IMR-90 (cell line): ENCODE measurements around the gene SLC7A6. TPM values are rescaled to one million over a fixed set of nuclear protein-coding genes. Genes with fewer than 3 reads are reported as not detected.

Experiments
- ATAC-seq: fragments of 200-7000 bp; cut with Tn5 transposase; 2 replicates; pipeline ENCODE4 v1.9.1; 2020; ENCODE audit warnings: low read depth, mild to moderate bottlenecking, moderate library complexity
- BruUV-seq: library from RNA; stranded (reverse); fragments of 400-500 nt; replicated peaks from 2 replicates; lab custom pipeline; 2021; lab: Mats Ljungman, UMichigan
- CTCF ChIA-PET: fragments of 300-600 bp; formaldehyde crosslinking; extraction: SDS; loops from one replicate; lab custom pipeline; 2021; ENCODE audit warnings: antibody characterized with exemption; lab: Yijun Ruan, JAX
- POLR2A ChIA-PET: fragments of 300-600 bp; sonication (Branson Sonifier 250); formaldehyde crosslinking; loops from one replicate; lab custom pipeline; 2022; ENCODE audit warnings: antibody characterized with exemption; ENCODE audit not compliant: unreplicated experiment; lab: Charles Lee
- DNase-seq: peaks from one replicate; pipeline ENCODE4 v3.0.0; 2013
- H2AFZ ChIP-seq: replicated peaks from 2 replicates; pipeline ENCODE3; 2013; ENCODE audit warnings: low read length, mild to moderate bottlenecking; ENCODE audit not compliant: poor library complexity
- H2AK5ac ChIP-seq: 2 replicates; pipeline ENCODE4 v1.6.1; 2013; ENCODE audit warnings: low read depth, low read length, inconsistent platforms
- H2AK9ac ChIP-seq: replicated peaks from 2 replicates; pipeline ENCODE3; 2013; ENCODE audit warnings: mild to moderate bottlenecking, low read depth, low read length, moderate library complexity; ENCODE audit not compliant: poor library complexity
- H2BK120ac ChIP-seq: 2 replicates; pipeline ENCODE4 v1.6.1; 2013; ENCODE audit warnings: low read depth, low read length, inconsistent platforms
- H2BK15ac ChIP-seq: 3 replicates; pipeline ENCODE4 v1.6.1; 2013; ENCODE audit warnings: low read depth, low read length, inconsistent platforms
- H2BK20ac ChIP-seq: 2 replicates; pipeline ENCODE4 v1.6.1; 2013; ENCODE audit warnings: low read depth, mild to moderate bottlenecking, inconsistent platforms, low read length, moderate library complexity
- H2BK5ac ChIP-seq: 2 replicates; pipeline ENCODE4 v1.6.1; 2013; ENCODE audit warnings: mild to moderate bottlenecking, low read depth, low read length, inconsistent platforms; ENCODE audit not compliant: poor library complexity, severe bottlenecking
- H3K14ac ChIP-seq: replicated peaks from 2 replicates; pipeline ENCODE4 v1.6.1; 2013; ENCODE audit warnings: low read depth, low read length, inconsistent platforms
- H3K18ac ChIP-seq: 2 replicates; pipeline ENCODE4 v1.6.1; 2013; ENCODE audit warnings: low read depth, low read length, control low read depth
- H3K23ac ChIP-seq: 2 replicates; pipeline ENCODE4 v1.6.1; 2013; ENCODE audit warnings: low read depth, low read length, inconsistent platforms
- H3K27ac ChIP-seq: 2 replicates; pipeline ENCODE4 v1.5.1; 2013; ENCODE audit warnings: mild to moderate bottlenecking, control low read depth, low read length; ENCODE audit not compliant: insufficient read depth
- H3K27me3 ChIP-seq: 2 replicates; pipeline ENCODE4 v1.6.1; 2013; ENCODE audit warnings: low read length; ENCODE audit not compliant: control insufficient read depth, insufficient read depth
- H3K36me3 ChIP-seq: 2 replicates; pipeline ENCODE4 v1.6.1; 2013; ENCODE audit warnings: low read length, mixed read lengths; ENCODE audit not compliant: control insufficient read depth, insufficient read depth
- H3K4ac ChIP-seq: 2 replicates; pipeline ENCODE4 v1.6.1; 2013; ENCODE audit warnings: low read depth, low read length, inconsistent platforms
- H3K4me1 ChIP-seq: 2 replicates; pipeline ENCODE4 v1.6.1; 2013; ENCODE audit warnings: low read length, mixed read lengths; ENCODE audit not compliant: control insufficient read depth, insufficient read depth
- H3K4me2 ChIP-seq: 2 replicates; pipeline ENCODE4 v1.6.1; 2013; ENCODE audit warnings: low read depth, mild to moderate bottlenecking, control low read depth, low read length, moderate library complexity
- H3K4me3 ChIP-seq: 2 replicates; pipeline ENCODE4 v1.5.1; 2013; ENCODE audit warnings: low read depth, mild to moderate bottlenecking, control low read depth, low read length, moderate library complexity; ENCODE audit not compliant: insufficient read depth
- H3K56ac ChIP-seq: 2 replicates; pipeline ENCODE4 v1.6.1; 2013; ENCODE audit warnings: low read length, inconsistent platforms; ENCODE audit not compliant: insufficient read depth; ENCODE audit errors: extremely low read depth
- H3K79me1 ChIP-seq, 2 experiments: 2 replicates each; pipeline ENCODE4 v1.6.1; 2013; ENCODE audit warnings: low read length in 2 of 2, inconsistent platforms in 1 of 2, low read depth in 1 of 2
- H3K9ac ChIP-seq: 2 replicates; pipeline ENCODE4 v1.6.1; 2013; ENCODE audit warnings: low read depth, low read length, control low read depth
- H3K9me1 ChIP-seq: 2 replicates; pipeline ENCODE4 v1.6.1; 2013; ENCODE audit warnings: low read length, inconsistent platforms; ENCODE audit not compliant: insufficient read depth
- H3K9me3 ChIP-seq: 2 replicates; pipeline ENCODE4 v1.6.1; 2013; ENCODE audit warnings: low read length; ENCODE audit not compliant: control insufficient read depth, insufficient read depth
- H4K20me1 ChIP-seq: 2 replicates; pipeline ENCODE4 v1.6.1; 2013; ENCODE audit warnings: low read length, inconsistent platforms; ENCODE audit not compliant: insufficient read depth
- H4K5ac ChIP-seq: 2 replicates; pipeline ENCODE4 v1.6.1; 2013; ENCODE audit warnings: mild to moderate bottlenecking, low read depth, low read length, control low read depth
- H4K8ac ChIP-seq, 2 experiments: 2 replicates each; pipeline ENCODE4 v1.6.1; 2013; ENCODE audit warnings: low read depth in 2 of 2, low read length in 2 of 2, control low read depth in 1 of 2, inconsistent platforms in 1 of 2
- H4K91ac ChIP-seq: 2 replicates; pipeline ENCODE4 v1.6.1; 2013; ENCODE audit warnings: low read depth, low read length, inconsistent platforms; ENCODE audit not compliant: insufficient read depth
- CEBPB ChIP-seq: IDR thresholded peaks from 2 replicates; pipeline ENCODE4 v1.6.1; 2012; ENCODE audit warnings: low read depth, low read length, improper control_type of control experiment
- CHD1 ChIP-seq: IDR thresholded peaks from 2 replicates; pipeline ENCODE4 v1.6.1; 2012; ENCODE audit warnings: low read depth, low read length, improper control_type of control experiment
- MAFK ChIP-seq: IDR thresholded peaks from 2 replicates; pipeline ENCODE4 v1.6.1; 2012; ENCODE audit warnings: low read depth, low read length, improper control_type of control experiment
- NFE2L2 ChIP-seq: fragments of 150-350 bp; IDR thresholded peaks from 2 replicates; pipeline ENCODE4 v1.6.1; 2016; ENCODE audit warnings: low read depth, mild to moderate bottlenecking, low read length
- RCOR1 ChIP-seq: IDR thresholded peaks from 2 replicates; pipeline ENCODE4 v1.6.1; 2012; ENCODE audit warnings: mild to moderate bottlenecking, low read length, improper control_type of control experiment; ENCODE audit not compliant: insufficient replicate concordance
- SMC3 ChIP-seq: fragments of 150-350 bp; IDR thresholded peaks from 2 replicates; pipeline ENCODE4 v1.6.1; 2016; ENCODE audit warnings: low read depth, mild to moderate bottlenecking, antibody characterized with exemption, low read length, moderate library complexity
- WGBS, 2 experiments: methylation state at CpG; one replicate each; pipeline versions ENCODE4 v1.1.5 to v1.1.7; 2013; ENCODE audit warnings: missing lambda C conversion rate in 2 of 2; ENCODE audit not compliant: insufficient read length in 1 of 2; ENCODE audit errors: extremely low coverage in 2 of 2; 5-methylcytosine and 5-hydroxymethylcytosine counted together
- dilution Hi-C: fragments of 300-500 bp; cut with HindIII; formaldehyde crosslinking; loops from one replicate; pipeline ENCODE4 v1.14.3; 2018; ENCODE audit warnings: low sequenced_read_pairs; ENCODE audit not compliant: unreplicated experiment
- in situ Hi-C: fragments of 300-500 bp; cut with MboI; formaldehyde crosslinking; loops from 3 replicates; pipeline ENCODE4 v1.14.3; 2019; ENCODE audit warnings: low sequenced_read_pairs, inconsistent platforms, mixed read lengths
- intact Hi-C: fragments of 100-400 bp; cut with micrococcal nuclease; formaldehyde crosslinking; loops from 2 replicates; pipeline ENCODE4 v1.10.0; 2022
- polyA plus RNA-seq, 3 experiments: library from polyadenylated mRNA; depleted of rRNA; stranded (reverse); fragments of >200 nt; gene quantifications; 2 replicates each; pipeline ENCODE4 v1.2.3, GENCODE V29; 2012; ENCODE audit warnings: low replicate concordance in 1 of 3
- total RNA-seq: library from RNA; depleted of rRNA; stranded (reverse); fragments of >200 nt; gene quantifications from 2 replicates; pipeline ENCODE4 v1.2.3, GENCODE V29; 2012
- TF ChIP-seq, protein P1 (sequence below): conservative IDR thresholded peaks from 2 replicates; pipeline ENCODE4 v1.5.1; 2012; ENCODE audit warnings: mild to moderate bottlenecking, low read depth, low read length, improper control_type of control experiment
- TF ChIP-seq, protein P2 (sequence below): fragments of 150-350 bp; IDR thresholded peaks from 2 replicates; pipeline ENCODE4 v1.6.1; 2016; ENCODE audit warnings: low read depth, mild to moderate bottlenecking, low read length, moderate library complexity, borderline replicate concordance

The SLC7A6 gene
- total and polyA plus RNA-seq, 2 of the 4 experiments (the other 2 are of a cell fraction) = 29.4 to 36.1 TPM

DNA sequence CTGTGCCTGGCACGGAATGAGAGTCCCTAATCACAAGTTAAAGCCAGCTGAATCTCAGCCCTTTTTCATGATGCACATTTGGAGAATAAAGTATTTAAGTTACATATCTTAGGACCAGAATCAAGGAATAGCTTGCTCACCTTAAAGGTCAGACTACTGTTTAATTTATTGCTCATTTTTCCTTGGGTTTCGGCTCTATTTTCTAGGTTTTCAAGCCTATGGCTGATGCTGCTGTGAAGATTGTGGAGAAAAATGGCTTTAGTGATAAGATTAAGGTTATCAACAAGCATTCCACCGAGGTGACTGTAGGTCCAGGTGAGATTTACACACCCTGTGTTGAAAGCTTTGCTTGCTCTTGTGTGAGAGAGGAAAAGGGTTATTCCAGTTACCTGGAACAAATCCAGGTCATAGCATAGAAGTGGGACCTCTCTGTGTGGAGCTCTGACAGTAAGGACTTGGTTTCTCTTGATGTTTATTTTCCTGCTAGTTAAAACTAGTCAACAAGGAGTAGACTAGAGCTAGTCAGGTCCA lies 64.6 kb downstream of the SLC7A6 start:
- no peak overlapping the region for H3K27ac ChIP-seq
- ATAC-seq (no peak), DNase-seq (no peak)
- no peak overlapping the region for H3K23ac ChIP-seq
- H3K56ac ChIP-seq = no peak overlapping the region
- BruUV-seq = no TSS peak
- no peak overlapping the region for H2BK15ac ChIP-seq
- H3K18ac ChIP-seq = no peak overlapping the region
- H3K9ac ChIP-seq = no peak overlapping the region
- no CpG with 5 or more reads among the region's 3 CpGs for WGBS, 2 experiments
- no peak overlapping the region for H4K91ac ChIP-seq
- H2BK5ac ChIP-seq = no peak overlapping the region
- no peak overlapping the region for H2AK5ac ChIP-seq
- H2AFZ ChIP-seq = no peak overlapping the region
- dilution Hi-C loops (no loop called here), intact Hi-C loops (loop anchor here (1.0 to 10.0 kb wide), 4 partner anchors 18 to 244 kb away; partner anchors contain the start of genes NFATC3, PLA2G15, PRMT7 and SLC7A6OS), in situ Hi-C loops (loop anchor here (5.0 kb wide), 1 partner anchor 67 kb away; the partner anchor contains the start of gene SLC7A6)
- no peak overlapping the region for H2BK120ac ChIP-seq
- H2AK9ac ChIP-seq = no peak overlapping the region
- peaks cover 0 to 7% of the 10 kb centered on the region in 2 experiments; a peak in 1 of 4 replicates for H3K79me1 ChIP-seq
- no peak overlapping the region for H3K14ac ChIP-seq
- no peaks in the 10 kb centered on the region for H3K9me3 ChIP-seq
- no peak overlapping the region for H2BK20ac ChIP-seq
- no peaks in the 10 kb centered on the region for H3K27me3 ChIP-seq
- TF ChIP-seq, protein P1, sequence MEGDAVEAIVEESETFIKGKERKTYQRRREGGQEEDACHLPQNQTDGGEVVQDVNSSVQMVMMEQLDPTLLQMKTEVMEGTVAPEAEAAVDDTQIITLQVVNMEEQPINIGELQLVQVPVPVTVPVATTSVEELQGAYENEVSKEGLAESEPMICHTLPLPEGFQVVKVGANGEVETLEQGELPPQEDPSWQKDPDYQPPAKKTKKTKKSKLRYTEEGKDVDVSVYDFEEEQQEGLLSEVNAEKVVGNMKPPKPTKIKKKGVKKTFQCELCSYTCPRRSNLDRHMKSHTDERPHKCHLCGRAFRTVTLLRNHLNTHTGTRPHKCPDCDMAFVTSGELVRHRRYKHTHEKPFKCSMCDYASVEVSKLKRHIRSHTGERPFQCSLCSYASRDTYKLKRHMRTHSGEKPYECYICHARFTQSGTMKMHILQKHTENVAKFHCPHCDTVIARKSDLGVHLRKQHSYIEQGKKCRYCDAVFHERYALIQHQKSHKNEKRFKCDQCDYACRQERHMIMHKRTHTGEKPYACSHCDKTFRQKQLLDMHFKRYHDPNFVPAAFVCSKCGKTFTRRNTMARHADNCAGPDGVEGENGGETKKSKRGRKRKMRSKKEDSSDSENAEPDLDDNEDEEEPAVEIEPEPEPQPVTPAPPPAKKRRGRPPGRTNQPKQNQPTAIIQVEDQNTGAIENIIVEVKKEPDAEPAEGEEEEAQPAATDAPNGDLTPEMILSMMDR = no peak
- TF ChIP-seq RCOR1 = no peak
- no peak for TF ChIP-seq MAFK
- TF ChIP-seq CHD1 = no peak
- no peak for TF ChIP-seq SMC3
- TF ChIP-seq, protein P2, sequence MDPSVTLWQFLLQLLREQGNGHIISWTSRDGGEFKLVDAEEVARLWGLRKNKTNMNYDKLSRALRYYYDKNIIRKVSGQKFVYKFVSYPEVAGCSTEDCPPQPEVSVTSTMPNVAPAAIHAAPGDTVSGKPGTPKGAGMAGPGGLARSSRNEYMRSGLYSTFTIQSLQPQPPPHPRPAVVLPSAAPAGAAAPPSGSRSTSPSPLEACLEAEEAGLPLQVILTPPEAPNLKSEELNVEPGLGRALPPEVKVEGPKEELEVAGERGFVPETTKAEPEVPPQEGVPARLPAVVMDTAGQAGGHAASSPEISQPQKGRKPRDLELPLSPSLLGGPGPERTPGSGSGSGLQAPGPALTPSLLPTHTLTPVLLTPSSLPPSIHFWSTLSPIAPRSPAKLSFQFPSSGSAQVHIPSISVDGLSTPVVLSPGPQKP = no peak
- no peak for TF ChIP-seq NFE2L2
- no peak for TF ChIP-seq CEBPB
- no peak overlapping the region for H3K4me3 ChIP-seq
- no peak overlapping the region for H3K4me2 ChIP-seq
- no peak overlapping the region for H4K8ac ChIP-seq
- H4K20me1 ChIP-seq = peaks cover 6% of the 10 kb centered on the region; the same call in 1 of the 2 replicates
- ChIA-PET POLR2A (no interaction called here), CTCF (interaction anchor here (0.7 to 2.4 kb wide), 4 partner anchors 16 to 67 kb away, joined by 3 to 10 read pairs (median 4); partner anchors contain the start of gene SLC7A6)
- H3K36me3 ChIP-seq = peaks cover 15% of the 10 kb centered on the region
- H3K4me1 ChIP-seq = peaks cover 12% of the 10 kb centered on the region
- no peak overlapping the region for H4K5ac ChIP-seq
- no peak overlapping the region for H3K4ac ChIP-seq
- H3K9me1 ChIP-seq = peaks cover 8% of the 10 kb centered on the region
